Large intestine (tissue), 3 donors: Measurements from ENCODE around the gene HIVEP3. TPM values are rescaled to one million over a fixed set of nuclear protein-coding genes. Genes with fewer than 3 reads are reported as not detected.
A peak's percentile ranks its signal among the peaks of the same experiment; 100 is the strongest.
"Not testable (repeated sequence)": the region's sequence is repeated elsewhere in the genome, so short reads cannot be mapped to it uniquely, and the experiment has no call there.

Experiments
- DNase-seq, 2 donors: peaks; one replicate each; pipeline versions ENCODE4 v3.0.0 to v3.0.0-alpha.2; 2013
- H3K27ac ChIP-seq: one replicate; pipeline ENCODE4 v1.5.1; 2013; ENCODE audit warnings: low read length
- H3K27me3 ChIP-seq: 2 replicates; pipeline ENCODE4 v1.6.1; 2013; ENCODE audit warnings: low read length; ENCODE audit not compliant: control insufficient read depth, insufficient read depth
- H3K36me3 ChIP-seq: 2 replicates; pipeline ENCODE4 v1.6.1; 2013; ENCODE audit warnings: low read length; ENCODE audit not compliant: control insufficient read depth, insufficient read depth
- H3K4me1 ChIP-seq: one replicate; pipeline ENCODE4 v1.6.1; 2013; ENCODE audit warnings: low read length; ENCODE audit not compliant: control insufficient read depth, insufficient read depth
- H3K4me3 ChIP-seq: one replicate; pipeline ENCODE4 v1.5.1; 2013; ENCODE audit warnings: low read length
- H3K9me3 ChIP-seq: one replicate; pipeline ENCODE4 v1.6.1; 2013; ENCODE audit warnings: mild to moderate bottlenecking, low read depth, low read length, moderate library complexity; ENCODE audit not compliant: control insufficient read depth
- WGBS: methylation state at CpG from one replicate; pipeline ENCODE4 v1.1.5; 2013; ENCODE audit warnings: low lambda C conversion rate; ENCODE audit not compliant: insufficient coverage; 5-methylcytosine and 5-hydroxymethylcytosine counted together
- polyA plus RNA-seq: library from polyadenylated mRNA; unstranded; fragments of 120-200 nt; gene quantifications from one replicate; pipeline ENCODE4 v1.2.1, GENCODE V29; 2013

HIVEP3 gene
- polyA plus RNA-seq, 1 donor: 2.6 TPM

DNA sequence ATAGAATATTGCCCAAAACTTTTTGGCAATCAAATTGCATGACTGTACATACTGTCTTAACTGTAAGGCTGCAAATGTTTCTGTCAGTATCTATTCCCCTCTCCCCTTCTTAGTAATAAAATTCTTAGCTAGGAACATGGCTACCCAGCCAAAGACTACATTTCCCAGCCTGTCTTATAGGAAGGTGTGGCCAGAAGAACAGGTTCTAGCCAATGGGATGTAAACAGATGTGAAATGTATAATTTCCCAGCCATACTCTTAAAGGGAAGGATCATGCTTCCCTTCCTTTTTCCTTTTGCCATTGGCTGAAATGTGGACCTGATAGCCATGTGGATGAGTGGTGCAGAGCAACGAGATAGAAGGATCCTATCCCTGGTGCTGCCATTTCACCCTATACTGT, 7.0 kb upstream of the HIVEP3 start:
- peaks cover 7% of the 10 kb centered on the region for H3K27me3 ChIP-seq
- H3K27ac ChIP-seq: no peak overlapping the region
- H3K9me3 ChIP-seq: peaks cover 2% of the 10 kb centered on the region
- no peak overlapping the region for H3K4me3 ChIP-seq
- WGBS: no CpG with 5 or more reads among the region's 1 CpG
- H3K36me3 ChIP-seq: no peaks in the 10 kb centered on the region
- DNase-seq: no peak
- H3K4me1 ChIP-seq: no peaks in the 10 kb centered on the region

DNA sequence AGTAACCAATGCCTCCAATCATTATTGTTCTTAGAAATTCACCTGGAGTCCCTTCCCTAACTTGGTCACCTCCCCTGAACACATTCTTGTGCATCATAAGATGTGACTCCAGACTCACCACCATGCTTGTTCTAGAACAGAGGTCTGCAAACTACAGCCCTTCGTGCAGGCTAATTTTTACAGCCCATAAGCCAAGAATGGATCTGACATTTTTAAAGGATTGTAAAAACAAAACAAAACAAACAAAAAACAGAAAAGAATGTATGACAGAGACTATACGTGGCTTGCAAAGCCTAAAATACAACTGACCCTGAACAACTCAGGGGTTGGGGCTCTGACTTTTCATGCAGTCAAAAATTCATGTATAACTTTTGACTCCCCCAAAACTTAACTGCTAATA, 6.2 kb upstream of the HIVEP3 start:
- no peak for DNase-seq
- H3K4me3 ChIP-seq: no peak overlapping the region
- WGBS: 71% methylated on average over 2 of the region's 2 CpGs
- no peaks in the 10 kb centered on the region for H3K36me3 ChIP-seq
- peaks cover 2% of the 10 kb centered on the region for H3K9me3 ChIP-seq
- H3K27me3 ChIP-seq: peaks cover 11% of the 10 kb centered on the region
- no peaks in the 10 kb centered on the region for H3K4me1 ChIP-seq
- H3K27ac ChIP-seq: no peak overlapping the region

DNA sequence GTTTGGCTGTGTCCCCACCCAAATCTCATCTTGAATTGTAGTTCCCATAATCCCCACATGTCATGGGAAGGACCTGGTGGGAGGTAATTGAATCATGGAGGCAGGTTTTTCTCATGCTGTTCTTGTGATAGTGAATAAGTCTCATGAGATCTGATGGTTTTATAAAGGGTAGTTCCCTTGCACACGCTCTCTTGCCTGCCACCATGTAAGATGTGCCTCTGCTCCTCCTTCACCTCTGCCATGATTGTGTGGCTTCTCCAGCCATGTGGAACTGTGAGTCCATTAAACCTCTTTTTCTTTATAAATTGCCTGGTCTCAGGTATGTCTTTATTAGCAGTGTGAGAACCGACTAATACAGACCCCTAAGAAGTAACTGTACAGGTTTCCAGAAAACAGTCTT, 2.5 kb upstream of the HIVEP3 start:
- peaks cover 42% of the 10 kb centered on the region for H3K27me3 ChIP-seq
- not testable (repeated sequence) for H3K9me3 ChIP-seq, H3K36me3 ChIP-seq, H3K4me3 ChIP-seq, DNase-seq, H3K27ac ChIP-seq, H3K4me1 ChIP-seq
- 100% methylated on average over 1 of the region's 2 CpGs for WGBS

DNA sequence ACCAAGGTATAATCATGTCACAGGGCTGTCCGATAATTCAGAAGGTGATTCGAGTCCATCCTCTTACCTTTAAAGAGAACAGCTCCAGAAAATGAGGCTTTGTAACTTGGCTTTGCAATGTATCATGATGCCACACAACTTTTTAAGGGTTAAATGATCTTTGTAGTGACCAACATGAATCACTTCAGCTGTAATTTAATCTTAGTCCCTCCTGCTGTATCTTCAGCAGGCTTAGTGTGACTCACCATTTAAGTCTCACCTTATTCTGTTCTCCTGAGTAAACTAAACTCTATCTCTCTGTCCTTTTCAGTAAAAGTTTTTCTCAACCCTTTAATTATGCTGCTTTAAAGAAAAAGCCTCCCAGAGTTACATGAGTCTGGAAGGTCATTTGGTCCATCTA, 1.9 kb upstream of the HIVEP3 start:
- no CpG with 5 or more reads among the region's 2 CpGs for WGBS
- no peaks in the 10 kb centered on the region for H3K4me1 ChIP-seq
- no peak for DNase-seq
- H3K27me3 ChIP-seq: peaks cover 46% of the 10 kb centered on the region
- H3K36me3 ChIP-seq: no peaks in the 10 kb centered on the region
- H3K27ac ChIP-seq: no peak overlapping the region
- H3K9me3 ChIP-seq: peaks cover 2% of the 10 kb centered on the region
- no peak overlapping the region for H3K4me3 ChIP-seq

DNA sequence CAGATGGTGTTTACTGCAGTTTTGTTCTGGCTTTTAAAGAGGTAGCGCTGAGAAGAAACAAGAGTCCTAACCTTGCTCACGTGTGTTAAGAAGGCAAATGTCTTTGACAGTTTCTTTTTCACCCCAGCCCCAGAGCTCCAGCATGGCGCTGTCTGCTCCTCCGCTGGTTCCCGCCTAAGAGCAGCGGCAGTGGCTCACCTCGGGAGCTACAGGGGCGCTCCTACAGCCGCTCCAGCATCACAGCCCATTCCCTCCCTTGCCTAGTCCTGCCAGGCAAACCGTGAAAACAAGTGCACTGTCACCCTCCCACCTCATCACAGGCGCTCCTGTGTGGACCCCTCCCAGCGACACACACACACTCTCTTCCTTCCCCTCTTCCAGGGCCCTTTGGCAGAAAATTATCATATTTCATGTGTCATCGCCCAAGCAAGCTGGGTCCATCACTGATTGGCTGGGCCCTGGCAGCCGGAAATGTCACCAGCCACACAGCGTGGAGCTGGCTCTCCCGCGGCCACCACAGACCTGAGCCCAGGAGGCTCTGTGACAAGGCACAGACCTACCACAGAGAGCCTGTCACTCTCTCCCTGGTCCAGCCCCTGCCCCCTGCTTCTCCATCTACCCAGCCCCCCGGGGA, 1.2 kb upstream of the HIVEP3 start:
- Histone ChIP-seq H3K9me3 (peaks cover 2% of the 10 kb centered on the region), H3K4me3 (no peak overlapping the region), H3K27ac (no peak overlapping the region), H3K27me3 (peaks cover 47% of the 10 kb centered on the region), H3K36me3 (no peaks in the 10 kb centered on the region), H3K4me1 (no peaks in the 10 kb centered on the region)
- no CpG with 5 or more reads among the region's 18 CpGs for WGBS
- no peak for DNase-seq

DNA sequence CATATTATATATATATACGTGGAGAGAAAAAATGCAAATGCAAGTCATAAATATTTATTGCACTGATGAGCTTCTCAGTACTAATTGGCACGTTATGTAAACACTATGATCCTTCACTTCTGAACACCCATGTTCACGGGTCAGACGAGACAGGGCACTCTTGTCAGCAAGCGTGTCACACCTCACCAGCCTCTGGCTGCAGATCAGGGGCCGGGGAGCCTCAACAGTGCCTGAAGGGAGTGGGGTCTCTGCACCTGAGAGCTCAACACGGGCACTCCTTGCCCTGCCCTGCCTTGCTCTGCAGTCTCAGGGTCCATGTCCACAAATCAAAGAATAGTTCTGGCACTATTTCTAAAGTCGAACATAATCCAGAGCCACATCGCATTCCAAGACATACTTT, 409 bp upstream of the HIVEP3 start:
- DNase-seq: no peak
- Histone ChIP-seq H3K9me3 (peaks cover 2% of the 10 kb centered on the region), H3K4me1 (no peaks in the 10 kb centered on the region), H3K27me3 (peaks cover 47% of the 10 kb centered on the region), H3K4me3 (no peak overlapping the region), H3K36me3 (no peaks in the 10 kb centered on the region), H3K27ac (no peak overlapping the region)
- 100% methylated on average over 2 of the region's 9 CpGs for whole genome bisulfite sequencing

DNA sequence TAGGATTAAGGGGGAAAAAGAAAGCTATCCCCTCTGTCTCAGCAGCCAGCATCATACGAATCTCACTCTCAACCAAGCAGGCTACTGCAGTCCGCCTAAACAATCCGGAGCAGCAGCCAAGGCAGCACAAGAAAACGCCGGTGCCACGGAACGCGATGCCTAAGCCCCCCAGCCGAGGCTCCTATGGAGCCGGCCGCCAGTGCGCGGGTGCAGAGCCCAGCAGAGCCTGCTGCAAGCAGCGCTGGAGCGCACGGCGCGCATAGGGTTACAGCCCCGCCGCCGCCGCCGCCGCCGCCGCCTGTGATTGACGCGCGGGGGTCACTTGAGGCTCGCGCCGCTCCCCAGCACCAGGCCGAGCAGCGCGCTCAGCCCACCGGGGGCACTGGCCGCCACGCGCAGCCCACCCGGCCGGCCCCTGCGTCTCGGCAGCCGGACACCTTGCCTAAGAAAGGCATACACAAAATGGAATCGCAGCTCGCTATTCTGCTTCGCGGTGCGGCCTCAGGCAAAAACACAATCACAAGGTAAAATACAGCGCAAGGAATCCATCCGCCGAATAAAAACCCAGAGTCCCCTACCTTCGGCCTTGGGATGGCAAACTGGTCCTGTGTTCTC, 780 bp downstream of the HIVEP3 start:
- H3K36me3 ChIP-seq: no peaks in the 10 kb centered on the region
- WGBS: no CpG with 5 or more reads among the region's 53 CpGs
- H3K4me1 ChIP-seq: no peaks in the 10 kb centered on the region
- H3K4me3 ChIP-seq: peak overlapping the region; percentile 32
- peaks cover 51% of the 10 kb centered on the region for H3K27me3 ChIP-seq
- no peak overlapping the region for H3K27ac ChIP-seq
- no peaks in the 10 kb centered on the region for H3K9me3 ChIP-seq
- peak in 1 of 2 donors; percentile 50 for DNase-seq

DNA sequence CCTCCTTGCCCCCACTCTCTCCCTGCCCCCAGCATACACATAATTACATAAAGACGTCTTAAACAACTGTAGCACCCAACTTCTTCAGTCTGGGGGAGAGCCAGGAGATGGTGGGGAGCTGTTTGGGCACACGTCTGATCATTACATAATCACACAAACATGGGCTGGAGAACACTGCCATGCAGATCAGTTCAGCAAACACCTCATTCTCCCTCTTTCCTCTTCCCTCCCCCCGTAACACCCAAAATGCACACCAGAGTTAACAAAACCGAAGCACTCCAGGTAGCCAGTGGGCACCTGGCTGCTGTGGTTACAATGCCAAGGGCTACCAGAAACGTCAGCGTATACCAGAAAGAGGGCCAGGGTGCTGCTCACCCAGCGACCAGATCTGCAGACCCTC, 1.6 kb downstream of the HIVEP3 start:
- peaks cover 51% of the 10 kb centered on the region for H3K27me3 ChIP-seq
- no peaks in the 10 kb centered on the region for H3K9me3 ChIP-seq
- no peak overlapping the region for H3K27ac ChIP-seq
- DNase-seq: no peak
- no peak overlapping the region for H3K4me3 ChIP-seq
- no peaks in the 10 kb centered on the region for H3K4me1 ChIP-seq
- H3K36me3 ChIP-seq: no peaks in the 10 kb centered on the region
- WGBS: 100% methylated on average over 1 of the region's 7 CpGs

DNA sequence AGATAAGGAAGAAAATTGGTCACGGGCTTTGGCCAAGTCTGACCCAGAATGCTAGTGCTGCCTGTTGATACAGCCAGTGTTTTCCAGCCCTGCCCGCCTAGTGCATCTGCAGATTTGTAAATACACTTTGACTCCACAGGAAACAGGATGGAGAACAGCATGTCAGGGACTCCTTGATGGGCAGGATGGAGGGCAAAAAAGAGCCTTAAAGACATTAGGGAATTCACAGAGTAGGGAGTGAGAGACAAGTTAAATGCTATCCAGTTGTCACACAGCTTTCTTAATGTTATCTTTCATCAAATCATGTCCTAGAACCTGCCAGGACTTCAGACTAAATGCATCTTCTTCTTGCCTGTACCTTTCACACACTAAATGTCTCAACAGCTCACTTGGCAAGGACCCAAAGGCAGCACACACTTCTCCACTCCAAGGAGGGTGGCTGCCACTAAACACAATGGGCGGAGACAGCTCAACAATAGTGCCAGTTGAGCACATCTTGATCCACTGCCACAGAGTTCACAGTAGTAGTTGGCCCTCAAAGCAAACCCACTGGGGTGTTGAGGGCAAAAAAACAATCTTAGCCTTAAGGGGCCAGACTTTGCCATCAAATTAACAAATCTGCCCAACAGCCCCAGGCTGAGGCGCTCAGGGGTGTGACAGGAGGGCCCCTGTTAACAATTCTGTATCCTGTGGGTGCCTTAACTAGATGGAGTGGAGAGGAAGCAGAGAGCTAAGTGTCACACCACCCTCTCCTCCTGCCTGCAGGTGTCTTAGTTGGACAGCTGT, 2.7 kb downstream of the HIVEP3 start:
- H3K9me3 ChIP-seq: no peaks in the 10 kb centered on the region

DNA sequence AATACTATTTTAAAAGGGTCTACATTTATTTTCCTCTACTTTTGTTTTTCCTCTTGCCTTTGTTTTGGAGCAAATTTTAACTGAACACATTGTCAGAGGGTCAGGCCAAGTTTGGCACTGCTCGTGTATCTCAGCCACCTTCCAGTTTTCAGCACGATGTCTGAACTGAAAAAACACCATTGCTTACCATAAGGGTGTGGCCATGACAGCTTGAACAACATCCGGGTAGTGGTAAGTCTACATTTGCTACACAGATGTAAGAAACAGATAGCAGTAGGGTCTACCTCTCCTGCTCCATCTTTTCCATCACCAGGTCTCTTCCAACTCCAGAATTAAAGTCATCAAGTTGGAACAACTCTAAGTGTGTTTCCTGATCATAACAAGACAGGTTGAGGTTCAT, 4.2 kb downstream of the HIVEP3 start:
- no CpG with 5 or more reads among the region's 3 CpGs for WGBS
- Histone ChIP-seq H3K9me3 (no peaks in the 10 kb centered on the region), H3K27me3 (peaks cover 41% of the 10 kb centered on the region), H3K4me3 (no peak overlapping the region), H3K36me3 (no peaks in the 10 kb centered on the region), H3K4me1 (no peaks in the 10 kb centered on the region), H3K27ac (no peak overlapping the region)
- no peak for DNase-seq

More for the DNA sequence above, 2.7 kb downstream of the HIVEP3 start:
- 80% methylated on average over 1 of the region's 4 CpGs for WGBS
- peaks cover 51% of the 10 kb centered on the region for H3K27me3 ChIP-seq
- H3K4me1 ChIP-seq: no peaks in the 10 kb centered on the region
- H3K36me3 ChIP-seq: no peaks in the 10 kb centered on the region
- H3K4me3 ChIP-seq: no peak overlapping the region
- no peak for DNase-seq
- no peak overlapping the region for H3K27ac ChIP-seq
